ENCODE results near the gene MMS22L. TPM values are rescaled to one million over a fixed set of nuclear protein-coding genes. Genes with fewer than 3 reads are reported as not detected.

Gene MMS22L
- total and polyA plus RNA-seq, 2 experiments from 2014 or later: 11.7 to 49.5 TPM

GRCh38 chr6:97150932-97151331, 132.1 kb downstream of the MMS22L start (continued):
- TF ChIP-seq ZNF462 (CRISPR knock-in tag; IDR thresholded peaks at IDR 0.05) (no peak), EZH2phosphoT487 (IDR thresholded peaks at IDR 0.05; ENCODE audit: unreplicated experiment) (no peak)

- Mint-ChIP-seq H3K36me3 (ENCODE audit: low read depth) (peaks cover 4% of the 10 kb centered on the region; the same call in 1 of the 3 replicates), H3K9me3 (no peaks in the 10 kb centered on the region), H3K4me3 (no peak overlapping the region), H3K27me3 (ENCODE audit: insufficient read depth, low read depth, poor library complexity) (no peaks in the 10 kb centered on the region), H3K4me1 (no peaks in the 10 kb centered on the region), H3K27ac (no peak overlapping the region)
- Histone ChIP-seq H3K36me3 (ENCODE audit: insufficient read depth) (peaks cover 6% of the 10 kb centered on the region; the same call in 1 of the 2 replicates), H3K79me2 (replicated peaks; ENCODE audit: insufficient read depth) (no peaks in the 10 kb centered on the region), H4K20me1 (replicated peaks; ENCODE audit: insufficient read depth) (0 out of 2 replicates have a peak, but pooled peaks cover 2% of the 10 kb centered on the region), H3F3A (replicated peaks; ENCODE audit: low read depth) (no peaks in the 10 kb centered on the region), H3K9me2 (ENCODE audit: insufficient read depth) (no peaks in the 10 kb centered on the region), H3K4me1 (ENCODE audit: insufficient read depth) (no peaks in the 10 kb centered on the region), H3K27ac (ENCODE audit: low read depth) (no peak overlapping the region), H2AFZ (no peak overlapping the region), H3K4me3 (no peak overlapping the region), H3K27me3 (ENCODE audit: insufficient read depth) (no peaks in the 10 kb centered on the region), H3K4me2 (no peak overlapping the region)
- ATAC-seq (no peak), DNase-seq (ENCODE audit: low spot score) (no peak)
- TF ChIP-seq ZNF114 (CRISPR knock-in tag; IDR thresholded peaks at IDR 0.05) (no peak), CREB1 (CRISPR knock-in tag; IDR thresholded peaks at IDR 0.05; ENCODE audit: low read depth) (no peak), STAT1 (IDR thresholded peaks at IDR 0.05; ENCODE audit: unreplicated experiment) (no peak), ZNF462 (CRISPR knock-in tag; IDR thresholded peaks at IDR 0.05) (no peak), JUNB (IDR thresholded peaks at IDR 0.05; ENCODE audit: unreplicated experiment) (no peak), POLR2AphosphoS5 (IDR thresholded peaks at IDR 0.05; ENCODE audit: low read depth) (no peak), ETS1 (IDR thresholded peaks at IDR 0.05) (no peak), NANOG (IDR thresholded peaks at IDR 0.05; ENCODE audit: borderline replicate concordance) (no peak)
Observed at GRCh38 chr6:97147421-97147820, 135.6 kb downstream of the MMS22L start.

Measured in GM23338 (cell line).